HL-60 (cell line): ENCODE results near the gene ZNF385D.

ENCODE experiments used
- DNase-seq, 2 experiments: peaks; one replicate each; pipeline ENCODE4 v3.0.0-alpha.2; 2010 to 2020; ENCODE audit warnings: low read depth in 1 of 2, low spot score in 1 of 2
- H3K27ac ChIP-seq: fragments of 250-450 bp; sonication (Bioruptor Pico); replicated peaks from 2 replicates; pipeline ENCODE4 v1.5.1; 2020; ENCODE audit warnings: mild to moderate bottlenecking, moderate library complexity
- H3K27me3 ChIP-seq: fragments of 250-450 bp; sonication (Bioruptor Pico); 2 replicates; pipeline ENCODE4 v1.5.1; 2021; ENCODE audit warnings: mild to moderate bottlenecking, moderate library complexity; ENCODE audit not compliant: insufficient read depth, poor library complexity, severe bottlenecking
- H3K4me3 ChIP-seq: replicated peaks from 2 replicates; pipeline ENCODE4 v1.5.1; 2011; ENCODE audit warnings: mild to moderate bottlenecking, control low read depth, low read length; ENCODE audit not compliant: insufficient read depth
- CTCF ChIP-seq: IDR thresholded peaks from one replicate; pipeline ENCODE4 v1.5.1; 2011; ENCODE audit warnings: low read length, control low read depth, inconsistent platforms; ENCODE audit not compliant: insufficient read depth
- GABPA ChIP-seq: IDR thresholded peaks from 2 replicates; pipeline ENCODE4 v1.6.1; 2012; ENCODE audit warnings: low read depth
- POLR2AphosphoS5 ChIP-seq: IDR thresholded peaks from 2 replicates; pipeline ENCODE4 v1.6.1; 2012; ENCODE audit warnings: low read depth
- REST ChIP-seq: IDR thresholded peaks from 2 replicates; pipeline ENCODE4 v1.6.1; 2012; ENCODE audit warnings: low read depth; ENCODE audit not compliant: insufficient replicate concordance
- SPI1 ChIP-seq: IDR thresholded peaks from 2 replicates; pipeline ENCODE4 v1.6.1; 2012; ENCODE audit warnings: low read depth, mild to moderate bottlenecking, borderline replicate concordance

Gene ZNF385D

DNA sequence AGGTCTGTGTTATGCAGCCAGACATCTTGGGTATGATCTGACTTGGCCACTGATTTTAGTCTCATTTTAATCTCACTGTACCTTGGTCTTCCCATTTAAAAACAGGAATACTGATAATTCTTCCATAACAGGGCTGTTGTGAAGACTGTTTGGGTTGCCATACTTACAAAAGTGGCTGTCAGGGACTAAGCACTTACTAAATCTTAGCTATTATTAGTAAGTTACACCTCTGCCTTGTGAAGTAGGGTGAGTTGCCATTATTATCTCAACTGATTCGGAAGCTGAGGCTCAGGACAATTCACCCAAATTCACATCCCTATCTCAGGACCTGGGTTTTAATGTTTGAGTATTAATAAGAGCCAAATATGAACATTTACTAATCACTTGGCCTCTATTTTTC lies 12.7 kb downstream of the ZNF385D start:
- no peaks in the 10 kb centered on the region for H3K27me3 ChIP-seq
- DNase-seq, result no peak
- TF ChIP-seq CTCF (no peak), POLR2AphosphoS5 (no peak), GABPA (no peak), SPI1 (no peak)
- H3K4me3 ChIP-seq, result no peak overlapping the region
- no peak overlapping the region for H3K27ac ChIP-seq

DNA sequence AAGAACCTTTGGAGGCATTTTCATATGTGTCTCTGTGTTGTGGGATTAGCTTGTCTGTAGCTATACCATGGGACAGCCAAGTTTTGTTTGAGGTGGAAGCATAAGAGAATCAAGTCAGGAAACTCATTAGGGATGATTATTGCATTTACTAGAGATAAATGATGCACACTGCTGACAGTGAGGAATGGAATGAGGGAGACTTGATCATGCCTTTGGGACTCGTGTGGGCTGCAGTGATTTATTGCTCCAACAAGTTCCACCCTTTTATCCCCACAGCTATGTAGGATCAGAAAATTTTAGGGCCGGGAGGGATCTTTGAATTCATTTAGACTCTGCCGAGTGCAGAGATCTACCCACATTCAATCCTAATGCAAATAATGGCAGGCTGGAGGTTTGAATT lies 16.3 kb downstream of the ZNF385D start:
- Histone ChIP-seq H3K27ac (no peak overlapping the region), H3K4me3 (no peak overlapping the region), H3K27me3 (no peaks in the 10 kb centered on the region)
- TF ChIP-seq POLR2AphosphoS5, result no peak
- TF ChIP-seq SPI1, result no peak
- TF ChIP-seq GABPA, result no peak
- no peak for TF ChIP-seq REST
- TF ChIP-seq CTCF, result no peak
- DNase-seq, result no peak

DNA sequence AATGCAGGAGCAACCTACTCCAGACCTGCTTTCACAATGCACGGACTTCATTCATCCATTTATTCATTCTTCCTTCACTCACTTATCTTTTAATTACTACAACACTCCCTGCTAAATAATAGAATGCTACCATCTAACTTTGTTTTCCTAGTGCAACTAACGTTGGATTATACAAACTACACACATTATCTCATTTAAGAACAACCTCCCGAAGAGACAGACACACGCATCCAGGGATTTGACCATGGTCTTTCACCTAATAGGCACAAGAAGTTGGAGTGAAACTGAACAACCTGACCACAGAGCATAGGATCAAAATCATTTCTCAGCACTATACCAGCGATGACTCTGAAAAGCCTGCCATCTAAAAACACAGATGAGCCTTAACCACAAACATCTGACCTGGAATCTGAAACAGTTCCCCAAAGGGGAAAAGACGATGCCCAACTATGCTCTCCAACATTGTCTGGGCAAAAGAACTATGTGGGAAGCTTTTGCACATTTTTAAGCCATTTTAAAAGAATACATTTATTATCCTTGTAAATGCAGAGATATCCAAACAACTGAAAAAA lies 21.0 kb downstream of the ZNF385D start:
- Histone ChIP-seq H3K27ac (no peak overlapping the region), H3K4me3 (no peak overlapping the region), H3K27me3 (no peaks in the 10 kb centered on the region)
- DNase-seq, result no peak
- TF ChIP-seq SPI1 (no peak), GABPA (no peak), REST (no peak), POLR2AphosphoS5 (no peak), CTCF (no peak)

DNA sequence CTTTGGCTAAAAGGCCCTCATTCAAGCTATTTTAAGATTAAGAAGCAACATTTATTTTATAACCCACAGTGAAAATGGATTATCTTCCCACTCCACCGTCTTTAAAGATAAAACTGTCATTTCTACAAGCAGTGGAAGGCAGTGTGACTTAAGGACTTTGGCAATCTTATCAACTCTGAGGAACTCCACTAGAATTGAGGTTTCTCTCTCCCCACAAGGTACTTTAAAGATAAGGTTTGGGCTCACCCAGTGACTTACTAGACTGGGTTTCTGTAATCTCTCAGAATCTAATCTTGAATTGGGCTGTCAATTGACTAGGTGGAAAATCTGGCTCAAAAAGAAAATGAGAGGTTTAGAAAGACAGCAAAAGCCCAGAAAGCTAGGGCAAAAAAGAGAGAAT lies 21.7 kb downstream of the ZNF385D start:
- DNase-seq, result no peak
- Histone ChIP-seq H3K27me3 (no peaks in the 10 kb centered on the region), H3K27ac (no peak overlapping the region), H3K4me3 (no peak overlapping the region)
- no peak for TF ChIP-seq POLR2AphosphoS5
- no peak for TF ChIP-seq REST
- TF ChIP-seq GABPA, result no peak
- no peak for TF ChIP-seq CTCF
- TF ChIP-seq SPI1, result no peak
